AG04449 (cell line): ENCODE measurements around the gene IL1RAP.

Experiments used
- CTCF ChIA-PET: fragments of 350-600 bp; formaldehyde crosslinking; extraction: SDS; loops from one replicate; lab custom pipeline; 2021; ENCODE audit warnings: antibody characterized with exemption; lab: Yijun Ruan, JAX
- POLR2A ChIA-PET: fragments of 400-600, 350-600 bp; formaldehyde crosslinking; extraction: SDS; loops from one replicate; lab custom pipeline; 2020; ENCODE audit warnings: antibody characterized with exemption, inconsistent platforms; lab: Yijun Ruan, JAX
- DNase-seq: peaks from one replicate; pipeline ENCODE4 v3.0.0-alpha.2; 2010; ENCODE audit warnings: low read depth, low spot score
- H3K4me3 ChIP-seq: 2 replicates; pipeline ENCODE4 v1.5.1; 2011; ENCODE audit warnings: low read depth, mild to moderate bottlenecking, control low read depth, low read length
- TF ChIP-seq, protein P1 (sequence below): IDR thresholded peaks from one replicate; pipeline ENCODE4 v1.5.1; 2011; ENCODE audit warnings: mild to moderate bottlenecking, moderate library complexity, low read length, control low read depth, inconsistent platforms; ENCODE audit not compliant: insufficient read depth; ENCODE audit errors: missing control alignments

IL1RAP gene

DNA sequence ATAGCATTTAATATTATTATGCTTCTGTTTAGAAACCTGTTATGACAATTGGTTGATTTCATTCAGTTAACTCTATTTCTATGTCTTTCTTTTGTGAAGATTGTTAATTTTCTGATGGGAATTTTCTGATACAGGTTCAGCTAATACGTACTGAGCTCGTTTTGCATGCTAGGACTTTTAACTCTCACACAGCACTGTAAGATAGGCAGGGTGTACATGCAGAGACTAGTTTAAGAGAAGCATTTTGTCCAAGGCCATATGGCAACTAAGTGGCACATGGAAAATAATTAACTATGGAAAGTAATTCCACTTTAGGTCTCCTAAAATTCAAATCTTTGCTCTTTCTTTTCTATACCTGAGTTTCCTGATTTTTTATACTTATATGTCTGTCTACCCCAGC, 81.9 kb downstream of the IL1RAP start:
- POLR2A ChIA-PET, result no interaction called here
- CTCF ChIA-PET, result no interaction called here
- TF ChIP-seq, protein P1, sequence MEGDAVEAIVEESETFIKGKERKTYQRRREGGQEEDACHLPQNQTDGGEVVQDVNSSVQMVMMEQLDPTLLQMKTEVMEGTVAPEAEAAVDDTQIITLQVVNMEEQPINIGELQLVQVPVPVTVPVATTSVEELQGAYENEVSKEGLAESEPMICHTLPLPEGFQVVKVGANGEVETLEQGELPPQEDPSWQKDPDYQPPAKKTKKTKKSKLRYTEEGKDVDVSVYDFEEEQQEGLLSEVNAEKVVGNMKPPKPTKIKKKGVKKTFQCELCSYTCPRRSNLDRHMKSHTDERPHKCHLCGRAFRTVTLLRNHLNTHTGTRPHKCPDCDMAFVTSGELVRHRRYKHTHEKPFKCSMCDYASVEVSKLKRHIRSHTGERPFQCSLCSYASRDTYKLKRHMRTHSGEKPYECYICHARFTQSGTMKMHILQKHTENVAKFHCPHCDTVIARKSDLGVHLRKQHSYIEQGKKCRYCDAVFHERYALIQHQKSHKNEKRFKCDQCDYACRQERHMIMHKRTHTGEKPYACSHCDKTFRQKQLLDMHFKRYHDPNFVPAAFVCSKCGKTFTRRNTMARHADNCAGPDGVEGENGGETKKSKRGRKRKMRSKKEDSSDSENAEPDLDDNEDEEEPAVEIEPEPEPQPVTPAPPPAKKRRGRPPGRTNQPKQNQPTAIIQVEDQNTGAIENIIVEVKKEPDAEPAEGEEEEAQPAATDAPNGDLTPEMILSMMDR, result no peak
- H3K4me3 ChIP-seq, result no peak overlapping the region
- no peak for DNase-seq

DNA sequence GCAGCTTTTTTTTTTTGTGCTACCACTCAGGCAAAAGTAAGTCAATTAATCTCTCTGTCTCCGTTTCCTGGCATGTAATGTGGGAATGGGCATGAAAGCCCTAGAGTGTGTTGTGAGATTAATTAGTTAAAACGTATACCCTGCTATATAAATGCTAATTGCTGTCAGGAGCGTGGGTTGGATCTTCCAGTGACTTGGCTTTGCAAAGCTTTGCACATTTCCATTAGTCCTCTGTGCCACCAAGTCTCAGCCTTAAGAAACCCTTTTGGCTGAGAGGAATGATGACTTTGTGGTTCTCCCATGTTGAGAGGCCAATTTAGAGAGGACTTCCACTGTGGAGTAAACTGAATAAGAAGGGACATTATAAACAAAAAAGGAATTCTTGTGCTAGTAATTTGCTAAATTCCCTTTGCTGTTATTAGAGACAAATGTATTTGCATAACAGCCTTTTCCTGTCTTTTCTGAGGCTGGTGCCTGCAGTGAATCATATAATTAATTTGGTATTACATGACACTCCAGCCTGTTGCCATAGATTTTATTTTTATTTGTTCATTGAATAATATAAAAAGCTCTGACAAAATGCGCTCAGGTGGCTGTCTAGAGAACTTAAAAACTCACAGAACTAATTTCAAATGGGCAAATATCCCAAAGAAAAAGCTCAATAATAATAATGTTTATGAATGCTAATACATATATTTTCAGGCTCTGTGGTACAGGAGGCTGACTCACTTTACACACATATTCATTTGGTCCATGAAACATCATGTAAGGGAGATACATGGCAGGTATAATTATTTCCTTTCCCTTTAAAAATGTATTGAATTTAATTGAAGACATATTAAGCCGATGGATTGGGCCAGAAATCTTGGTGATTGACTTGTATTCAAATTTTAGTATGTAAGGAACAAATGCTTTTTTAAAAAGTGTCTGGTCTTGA, 82.7 kb downstream of the IL1RAP start:
- ChIA-PET POLR2A (no interaction called here), CTCF (no interaction called here)
- DNase-seq, result no peak
- TF ChIP-seq, protein P1, result no peak
- H3K4me3 ChIP-seq, result no peak overlapping the region

DNA sequence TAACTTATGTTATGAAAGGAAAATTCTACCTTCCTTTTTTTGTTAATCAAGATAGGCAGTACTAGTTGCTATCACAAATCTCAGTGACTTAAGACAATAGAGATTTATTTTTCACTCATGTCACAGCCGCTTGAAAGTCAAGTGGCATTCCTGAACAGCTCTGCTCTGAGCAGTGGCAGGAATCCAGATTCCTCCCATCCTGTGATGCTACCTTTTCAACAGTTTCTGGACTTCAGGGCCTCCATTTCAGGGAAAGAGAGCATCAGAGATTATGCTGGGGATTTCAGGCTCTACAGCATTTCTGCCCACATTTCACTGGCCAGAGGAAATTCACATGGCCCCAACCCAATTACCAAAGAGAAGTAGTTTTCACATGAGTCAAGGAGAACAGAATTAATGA, 83.4 kb downstream of the IL1RAP start:
- CTCF ChIA-PET, result no interaction called here
- no peak overlapping the region for H3K4me3 ChIP-seq
- no peak for DNase-seq
- POLR2A ChIA-PET, result no interaction called here
- TF ChIP-seq, protein P1, result no peak

DNA sequence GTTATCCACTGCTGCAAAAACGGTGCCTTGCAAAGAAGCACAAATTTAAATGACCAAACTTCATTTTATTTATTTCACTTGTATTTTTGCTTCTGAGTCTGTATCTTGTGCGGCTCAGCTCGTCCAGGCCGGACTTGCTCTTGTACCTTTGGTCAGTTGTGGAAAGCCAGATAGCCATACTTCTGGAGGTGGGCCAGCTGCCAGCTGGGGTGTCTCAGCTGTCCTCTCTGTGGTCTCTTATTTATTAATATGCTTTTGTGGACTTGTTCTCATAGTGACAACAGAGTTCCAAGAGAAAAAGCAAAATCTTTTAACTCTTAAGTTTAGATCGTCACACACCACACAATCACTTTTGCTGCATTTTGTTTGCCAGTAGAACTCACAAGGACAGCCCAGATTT, 87.7 kb downstream of the IL1RAP start:
- TF ChIP-seq, protein P1, result no peak
- ChIA-PET POLR2A (no interaction called here), CTCF (no interaction called here)
- no peak for DNase-seq
- no peak overlapping the region for H3K4me3 ChIP-seq

DNA sequence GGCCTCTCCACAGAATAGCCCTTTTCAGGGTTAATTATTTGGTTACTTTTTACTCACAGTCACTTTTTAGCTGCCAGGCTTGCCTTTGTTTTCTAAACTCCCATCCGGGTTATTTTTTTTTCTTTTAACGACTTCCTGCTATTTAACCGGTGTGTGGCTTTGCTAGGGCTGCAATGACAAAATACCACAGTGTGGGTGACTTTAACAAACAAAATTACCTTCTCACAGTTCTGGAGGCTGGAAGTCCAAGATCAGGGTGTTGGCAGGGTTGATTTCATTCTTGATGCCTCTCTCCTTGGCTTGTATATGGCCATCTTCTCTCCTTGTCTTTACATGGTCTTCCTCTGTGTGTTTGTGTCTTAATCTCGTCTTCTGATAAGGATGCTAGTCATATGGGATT, 91.5 kb downstream of the IL1RAP start:
- ChIA-PET CTCF (no interaction called here), POLR2A (no interaction called here)
- no peak for DNase-seq
- TF ChIP-seq, protein P1, result no peak
- no peak overlapping the region for H3K4me3 ChIP-seq

DNA sequence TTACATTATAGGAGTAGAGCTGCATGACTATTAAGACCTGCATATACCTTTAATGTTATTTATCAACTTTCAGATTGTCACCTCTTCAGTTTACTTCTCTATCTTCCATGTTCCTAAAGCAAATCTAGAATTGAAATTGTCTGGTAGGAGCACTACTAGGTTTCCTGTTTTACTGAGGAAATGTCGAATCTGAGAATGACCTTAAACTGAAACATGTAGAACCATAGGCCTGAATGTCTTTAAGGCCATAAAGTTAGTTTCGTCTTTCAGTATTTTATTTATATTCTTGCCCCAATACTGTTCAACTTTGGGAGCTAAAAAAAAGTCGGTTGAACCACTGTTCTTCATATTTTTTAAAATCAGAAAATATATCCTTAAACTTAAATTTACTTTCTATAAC, 92.7 kb downstream of the IL1RAP start:
- H3K4me3 ChIP-seq, result no peak overlapping the region
- ChIA-PET CTCF (no interaction called here), POLR2A (no interaction called here)
- DNase-seq, result no peak
- TF ChIP-seq, protein P1, result no peak
